Measurements from ENCODE around the gene BTG2.
"Not testable (repeated sequence)": the region's sequence is repeated elsewhere in the genome, so short reads cannot be mapped to it uniquely, and the experiment has no call there.

The BTG2 gene

GRCh38 chr1:203296460-203297073 lies 8.8 kb upstream of the BTG2 start:
- DNase-seq = no peak

- DNase-seq = no peak
Observed at GRCh38 chr1:203299169-203299568, 6.2 kb upstream of the BTG2 start.

- not testable (repeated sequence) for DNase-seq
Observed at GRCh38 chr1:203299719-203300429, 5.4 kb upstream of the BTG2 start.

DNA sequence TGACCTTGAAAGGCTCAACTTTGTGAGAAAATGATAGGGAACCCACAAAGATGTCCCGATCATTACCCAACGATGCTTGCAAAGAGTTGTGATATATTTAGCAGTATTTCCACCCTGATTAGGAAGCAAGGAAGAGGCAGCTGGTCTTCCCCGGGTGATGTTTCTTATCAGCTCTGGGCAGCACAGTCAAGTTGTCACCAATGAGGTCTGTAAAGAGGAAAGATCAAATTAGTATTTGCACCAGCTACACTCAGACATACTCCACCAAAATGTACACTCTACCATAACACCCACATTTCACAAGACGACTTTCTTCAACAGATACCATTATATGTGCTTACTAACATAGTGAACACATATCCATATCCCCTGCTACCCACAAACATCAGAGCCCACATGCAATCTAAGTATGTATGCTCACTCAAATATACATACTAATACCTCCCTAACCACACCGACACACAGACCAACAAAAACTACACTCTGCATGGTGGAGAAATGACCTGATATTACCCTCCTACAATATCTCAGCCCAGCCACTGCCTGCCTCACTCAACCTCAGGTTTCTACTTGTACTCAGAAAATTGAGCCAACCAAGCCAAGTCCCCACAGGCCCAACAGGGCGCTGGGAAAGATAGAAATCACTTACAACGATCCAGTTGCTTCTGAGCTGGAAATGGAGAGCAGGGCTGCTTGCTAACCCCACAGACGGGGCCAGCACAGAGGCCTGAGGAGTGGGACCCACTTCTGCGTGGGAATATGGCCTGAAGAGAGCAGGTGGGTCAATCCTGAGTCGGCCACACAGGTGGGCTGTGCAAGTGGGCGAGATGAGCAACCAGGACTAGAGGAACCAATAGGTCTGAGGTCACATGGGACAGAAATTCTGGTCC lies 4.6 kb upstream of the BTG2 start:
- DNase-seq = no peak

DNA sequence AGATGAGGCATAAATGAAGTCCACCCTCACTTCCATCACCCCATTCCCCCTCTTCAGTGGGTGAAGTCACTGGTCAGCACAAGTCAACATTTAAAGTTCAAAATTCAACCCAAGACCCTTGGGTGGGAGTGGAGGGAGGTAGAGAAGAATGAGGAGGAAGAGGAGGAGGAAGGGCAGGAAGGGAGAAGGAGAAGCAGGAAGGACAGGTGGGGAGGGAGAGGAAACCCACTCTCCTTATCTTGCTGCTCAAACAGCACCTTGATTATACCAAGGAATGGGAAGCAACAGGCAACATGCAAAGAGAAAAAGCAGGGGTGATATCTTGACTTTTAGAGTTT lies 4.0 kb upstream of the BTG2 start:
- no peak for DNase-seq

- DNase-seq = no peak
Observed at GRCh38 chr1:203302456-203302855, 2.9 kb upstream of the BTG2 start.

DNA sequence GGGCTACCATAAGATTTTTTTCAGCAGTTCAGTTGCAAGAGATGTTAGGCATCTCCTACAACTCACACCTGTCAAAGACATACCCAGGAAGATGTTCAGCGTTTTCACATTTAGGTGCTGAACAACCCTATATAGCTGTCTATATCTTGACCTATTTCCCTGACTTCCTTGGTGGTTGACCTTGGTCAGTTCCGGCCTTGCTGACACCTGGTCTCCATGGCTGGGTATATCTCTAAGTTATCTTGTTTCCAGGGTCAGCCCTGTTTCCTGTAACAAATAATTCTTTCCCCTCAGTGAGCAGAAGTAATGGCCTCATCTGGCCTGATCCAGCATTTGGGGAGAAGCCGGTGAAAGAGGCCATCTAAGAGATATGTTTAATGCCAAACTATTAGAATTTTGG lies 2.4 kb upstream of the BTG2 start:
- no peak for DNase-seq

GRCh38 chr1:203304391-203304918 lies 864 bp upstream of the BTG2 start:
- DNase-seq = no peak

GRCh38 chr1:203305809-203306088 lies 430 bp downstream of the BTG2 start:
- DNase-seq = no peak

DNA sequence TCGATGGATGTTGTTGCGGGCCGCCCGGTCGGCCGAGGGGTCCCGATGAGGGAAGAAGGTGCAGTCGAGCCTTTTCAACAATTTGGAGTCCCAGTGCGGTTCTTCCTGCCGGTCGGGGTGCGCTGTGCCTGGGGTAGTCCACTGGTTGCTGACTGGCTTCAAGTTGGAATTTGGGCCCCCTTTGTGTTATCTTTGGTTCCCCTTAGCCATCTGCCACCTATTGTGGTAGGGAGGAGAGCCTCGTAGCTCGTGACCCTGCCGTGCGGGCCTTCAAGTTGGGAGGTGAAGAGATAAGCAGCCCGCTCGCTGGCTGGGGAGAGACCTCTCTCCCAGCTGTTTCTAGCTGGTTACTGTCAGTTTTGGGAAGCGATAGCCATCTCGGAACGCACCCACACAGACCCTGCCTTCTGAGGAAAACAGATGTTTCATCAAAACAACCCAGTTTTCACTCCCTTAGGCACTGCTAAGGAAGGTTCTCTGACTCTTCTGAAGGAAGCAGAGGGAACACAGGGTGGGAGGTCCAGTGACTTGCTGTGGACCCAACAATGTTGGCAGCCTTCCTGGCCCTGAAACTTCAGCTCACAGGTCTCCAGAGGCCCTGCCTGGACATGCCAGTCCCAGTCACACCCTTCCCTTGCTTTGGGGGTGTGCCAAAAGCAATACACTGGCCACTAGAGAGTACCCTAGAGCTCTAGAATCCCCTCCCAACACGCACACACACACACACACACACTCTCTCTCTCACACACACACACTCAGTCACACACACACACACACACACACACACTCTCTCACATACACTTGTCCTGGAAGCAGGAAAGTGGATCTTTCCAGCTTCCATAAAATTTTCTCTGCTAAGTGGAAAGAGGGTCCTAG lies 1.0 kb downstream of the BTG2 start:
- DNase-seq = no peak

DNA sequence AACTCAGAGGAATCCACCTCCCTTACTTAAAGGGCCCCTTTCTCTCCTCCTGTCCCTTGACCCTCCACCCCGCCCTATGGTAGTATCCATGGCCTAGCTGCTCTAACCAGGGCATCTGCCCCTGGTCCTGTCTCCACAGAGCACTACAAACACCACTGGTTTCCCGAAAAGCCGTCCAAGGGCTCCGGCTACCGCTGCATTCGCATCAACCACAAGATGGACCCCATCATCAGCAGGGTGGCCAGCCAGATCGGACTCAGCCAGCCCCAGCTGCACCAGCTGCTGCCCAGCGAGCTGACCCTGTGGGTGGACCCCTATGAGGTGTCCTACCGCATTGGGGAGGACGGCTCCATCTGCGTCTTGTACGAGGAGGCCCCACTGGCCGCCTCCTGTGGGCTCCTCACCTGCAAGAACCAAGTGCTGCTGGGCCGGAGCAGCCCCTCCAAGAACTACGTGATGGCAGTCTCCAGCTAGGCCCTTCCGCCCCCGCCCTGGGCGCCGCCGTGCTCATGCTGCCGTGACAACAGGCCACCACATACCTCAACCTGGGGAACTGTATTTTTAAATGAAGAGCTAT lies 1.7 kb downstream of the BTG2 start:
- no peak for DNase-seq

- no peak for DNase-seq
Observed at GRCh38 chr1:203307641-203308126, 2.4 kb downstream of the BTG2 start.

DNA sequence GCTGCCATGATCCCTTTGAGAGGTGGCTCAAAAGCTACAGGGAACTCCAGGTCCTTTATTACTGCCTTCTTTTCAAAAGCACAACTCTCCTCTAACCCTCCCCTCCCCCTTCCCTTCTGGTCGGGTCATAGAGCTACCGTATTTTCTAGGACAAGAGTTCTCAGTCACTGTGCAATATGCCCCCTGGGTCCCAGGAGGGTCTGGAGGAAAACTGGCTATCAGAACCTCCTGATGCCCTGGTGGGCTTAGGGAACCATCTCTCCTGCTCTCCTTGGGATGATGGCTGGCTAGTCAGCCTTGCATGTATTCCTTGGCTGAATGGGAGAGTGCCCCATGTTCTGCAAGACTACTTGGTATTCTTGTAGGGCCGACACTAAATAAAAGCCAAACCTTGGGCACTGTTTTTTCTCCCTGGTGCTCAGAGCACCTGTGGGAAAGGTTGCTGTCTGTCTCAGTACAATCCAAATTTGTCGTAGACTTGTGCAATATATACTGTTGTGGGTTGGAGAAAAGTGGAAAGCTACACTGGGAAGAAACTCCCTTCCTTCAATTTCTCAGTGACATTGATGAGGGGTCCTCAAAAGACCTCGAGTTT lies 3.1 kb downstream of the BTG2 start:
- no peak for DNase-seq

- no peak for DNase-seq
Observed at GRCh38 chr1:203308923-203309331, 3.6 kb downstream of the BTG2 start.

- no peak for DNase-seq
Observed at GRCh38 chr1:203311368-203312301, 6.3 kb downstream of the BTG2 start.

DNA sequence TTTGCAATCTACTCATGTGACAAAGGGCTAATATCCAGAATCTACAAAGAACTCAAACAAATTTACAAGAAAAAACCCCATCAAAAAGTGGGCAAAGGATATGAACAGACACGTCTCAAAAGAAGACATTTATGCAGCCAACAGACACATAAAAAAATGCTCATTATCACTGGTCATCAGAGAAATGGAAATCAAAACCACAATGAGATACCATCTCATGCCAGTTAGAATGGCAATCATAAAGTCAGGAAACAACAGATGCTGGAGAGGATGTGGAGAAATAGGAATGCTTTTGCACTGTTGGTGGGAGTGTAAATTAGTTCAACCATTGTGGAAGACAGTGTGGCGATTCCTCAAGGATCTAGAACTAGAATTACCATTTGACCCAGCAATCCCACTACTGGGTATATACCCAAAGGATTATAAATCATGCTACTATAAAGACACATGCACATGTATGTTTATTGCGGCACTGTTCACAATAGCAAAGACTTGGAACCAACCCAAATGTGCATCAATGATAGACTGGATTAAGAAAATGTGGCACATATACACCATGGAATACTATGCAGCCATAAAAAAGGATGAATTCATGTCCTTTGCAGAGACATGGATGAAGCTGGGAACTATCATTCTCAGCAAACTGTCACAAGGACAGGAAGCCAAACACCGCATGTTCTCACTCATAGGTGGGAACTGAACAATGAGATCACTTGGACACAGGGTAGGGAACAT lies 8.9 kb downstream of the BTG2 start:
- not testable (repeated sequence) for DNase-seq

DNA sequence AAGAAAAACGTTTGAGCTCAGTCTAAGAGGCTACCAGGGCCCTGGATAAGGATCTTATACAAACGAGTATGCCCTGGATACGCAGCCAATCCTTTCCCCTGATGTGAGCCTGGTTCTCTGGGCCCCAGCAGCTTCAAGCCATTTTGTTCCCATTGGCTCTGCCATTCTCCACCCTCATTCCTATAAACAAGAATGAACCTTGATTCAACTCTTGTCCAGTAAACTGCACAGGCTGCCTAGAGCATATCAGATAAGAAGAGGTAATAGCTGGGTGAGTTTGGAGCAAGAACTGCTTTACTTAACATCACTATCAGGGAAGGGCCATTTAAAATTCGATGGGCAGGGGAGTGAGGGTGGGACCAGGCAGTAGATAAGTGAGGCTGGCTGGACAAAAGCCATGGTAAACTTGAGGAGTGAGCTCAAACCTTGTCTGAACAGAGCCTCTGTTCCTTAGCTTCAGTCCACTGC lies 11.3 kb downstream of the BTG2 start:
- DNase-seq = no peak

DNA sequence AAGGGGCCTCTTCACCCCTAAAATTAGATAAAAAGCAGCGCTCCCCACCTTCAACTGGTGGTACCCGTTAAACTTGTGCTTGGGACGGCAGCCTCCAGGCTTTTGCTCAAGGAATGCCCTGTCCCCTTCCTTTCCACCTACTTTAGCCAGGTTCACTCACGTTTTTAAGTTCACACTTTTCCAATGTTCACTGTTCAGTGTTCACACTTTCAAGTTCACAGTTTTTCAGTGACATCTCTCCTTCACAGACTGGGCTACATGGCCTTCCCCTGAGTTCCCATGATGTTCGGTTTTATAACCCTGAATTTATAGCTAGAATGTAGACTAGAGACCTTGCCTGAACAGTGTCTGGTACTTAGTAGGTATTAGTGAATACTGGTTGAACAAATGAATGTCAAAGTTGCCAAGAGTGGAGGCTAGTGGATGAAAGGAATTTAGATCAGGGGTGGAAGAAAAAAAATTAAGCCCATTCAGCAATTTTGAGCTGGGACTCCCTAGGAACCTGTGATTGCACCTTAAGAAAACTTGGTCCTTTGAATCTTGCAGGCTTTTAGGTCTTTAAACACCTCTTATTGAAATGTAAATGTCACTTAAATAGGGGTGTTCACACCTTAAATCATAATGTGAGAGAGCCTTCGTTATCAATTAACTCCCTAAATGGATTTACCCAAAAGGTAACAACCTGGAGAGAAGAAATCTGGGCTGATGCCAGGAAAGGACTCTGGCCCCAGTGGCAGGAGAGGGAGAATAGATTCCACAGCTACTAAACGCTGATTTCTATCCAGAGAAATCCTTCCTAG lies 12.3 kb downstream of the BTG2 start:
- DNase-seq = no peak

DNA sequence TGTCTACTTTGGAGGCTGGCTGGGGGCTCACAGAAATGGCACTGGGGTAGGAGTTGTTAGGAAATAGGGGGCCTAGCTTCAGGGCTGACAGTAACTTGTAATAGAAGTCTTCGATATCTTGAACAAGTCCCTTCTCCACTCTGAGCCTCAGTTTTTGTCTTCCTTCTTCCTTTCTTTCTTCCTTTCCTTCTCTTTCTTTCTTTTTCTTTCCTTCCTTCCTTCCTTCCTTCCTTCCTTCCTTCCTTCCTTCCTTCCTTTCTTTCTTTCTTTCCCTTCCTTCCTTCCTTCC lies 12.9 kb downstream of the BTG2 start:
- DNase-seq = no peak

Measured in SW 1271 (cell line).